H1 (cell line): ENCODE data around the gene SANBR. TPM values are rescaled to one million over a fixed set of nuclear protein-coding genes. Genes with fewer than 3 reads are reported as not detected.
A peak's percentile ranks its signal among the peaks of the same experiment; 100 is the strongest.

ENCODE experiments used
- CTCF ChIA-PET: fragments of 300-600 bp; sonication (Branson Sonifier 250); formaldehyde crosslinking; loops from one replicate; lab custom pipeline; 2021; ENCODE audit not compliant: partially characterized antibody; lab: Charles Lee
- POLR2A ChIA-PET: fragments of 300-600 bp; sonication (Branson Sonifier 250); formaldehyde crosslinking; loops from one replicate; lab custom pipeline; 2021; ENCODE audit warnings: inconsistent platforms; ENCODE audit not compliant: partially characterized antibody; lab: Charles Lee
- DNase-seq, 2 experiments: peaks; one replicate each; pipeline versions ENCODE4 v3.0.0 to v3.0.0-alpha.2; 2010 to 2022; ENCODE audit warnings: low spot score in 2 of 2, low read depth in 1 of 2, mixed read lengths in 1 of 2
- FAIRE-seq: peaks from 2 replicates; lab custom pipeline; 2011; peaks lifted over from hg19 to GRCh38; lab: Jason Lieb, UNC
- H2AFZ ChIP-seq: 2 replicates; pipeline ENCODE4 v1.8.1; 2012; ENCODE audit warnings: low read length, inconsistent platforms
- H2AK5ac ChIP-seq: 2 replicates; pipeline ENCODE4 v1.6.1; 2013; ENCODE audit warnings: low read depth, low read length
- H2BK120ac ChIP-seq: replicated peaks from 2 replicates; pipeline ENCODE3; 2013; ENCODE audit warnings: low read depth, low read length, inconsistent platforms
- H2BK12ac ChIP-seq: 2 replicates; pipeline ENCODE4 v1.6.1; 2013; ENCODE audit warnings: low read depth, low read length
- H2BK15ac ChIP-seq: 2 replicates; pipeline ENCODE4 v1.6.1; 2013; ENCODE audit warnings: low read length
- H2BK20ac ChIP-seq: 2 replicates; pipeline ENCODE4 v1.6.1; 2013; ENCODE audit warnings: low read length
- H2BK5ac ChIP-seq: 2 replicates; pipeline ENCODE4 v1.6.1; 2013; ENCODE audit warnings: low read depth, low read length
- H3K14ac ChIP-seq: 2 replicates; pipeline ENCODE4 v1.6.1; 2013; ENCODE audit warnings: inconsistent platforms; ENCODE audit not compliant: insufficient read length
- H3K18ac ChIP-seq: 2 replicates; pipeline ENCODE4 v1.6.1; 2013; ENCODE audit warnings: low read length; ENCODE audit errors: extremely low read depth
- H3K23ac ChIP-seq: 2 replicates; pipeline ENCODE4 v1.6.1; 2013; ENCODE audit warnings: inconsistent platforms; ENCODE audit not compliant: insufficient read length
- H3K23me2 ChIP-seq: 2 replicates; pipeline ENCODE4 v1.6.1; 2013; ENCODE audit warnings: low read depth, low read length
- H3K27ac ChIP-seq: 2 replicates; pipeline ENCODE4 v1.6.1; 2011; ENCODE audit warnings: low read depth, low read length, inconsistent platforms
- H3K27me3 ChIP-seq, 4 experiments: replicated peaks in 1 of 4; 1 replicate in 1 of 4; 2 replicates in 3 of 4; pipeline versions ENCODE4 v1.6.1 to v1.8.1; 2011 to 2013; ENCODE audit warnings: low read length in 3 of 4, mild to moderate bottlenecking in 3 of 4, inconsistent platforms in 2 of 4, mixed read lengths in 2 of 4, moderate library complexity in 1 of 4; ENCODE audit not compliant: control insufficient read depth in 3 of 4, insufficient read depth in 3 of 4; ENCODE audit errors: extremely low read depth in 1 of 4
- H3K36me3 ChIP-seq, 4 experiments: 2 replicates each; pipeline versions ENCODE4 v1.6.1 to v1.8.1; 2011 to 2013; ENCODE audit warnings: mild to moderate bottlenecking in 4 of 4, low read length in 3 of 4, moderate library complexity in 2 of 4, control low read depth in 1 of 4, inconsistent platforms in 1 of 4; ENCODE audit not compliant: insufficient read depth in 4 of 4, control insufficient read depth in 2 of 4
- H3K4ac ChIP-seq: replicated peaks from 2 replicates; pipeline ENCODE3; 2013; ENCODE audit warnings: low read length, low read depth, mixed read lengths, inconsistent platforms; ENCODE audit not compliant: insufficient read length
- H3K4me1 ChIP-seq, 4 experiments: replicated peaks in 1 of 4; 1 replicate in 1 of 4; 2 replicates in 3 of 4; pipeline versions ENCODE4 v1.6.1 to v1.8.1; 2011 to 2013; ENCODE audit warnings: low read length in 3 of 4, inconsistent platforms in 2 of 4, mixed read lengths in 1 of 4; ENCODE audit not compliant: insufficient read depth in 4 of 4, control insufficient read depth in 3 of 4
- H3K4me2 ChIP-seq, 2 experiments: 2 replicates each; pipeline versions ENCODE4 v1.6.1 to v1.8.1; 2011 to 2013; ENCODE audit warnings: low read depth in 2 of 2, low read length in 2 of 2, control low read depth in 1 of 2, inconsistent platforms in 1 of 2, mild to moderate bottlenecking in 1 of 2; ENCODE audit not compliant: insufficient read depth in 1 of 2
- H3K4me3 ChIP-seq, 4 experiments: fragments of 200-600, 300-600 bp in 1 of 4; sonication (generic), shearing (Covaris generic), sonication (Bioruptor Twin) in 1 of 4; 2 replicates each; pipeline versions ENCODE4 v1.5.1 to v1.8.1; 2011 to 2016; ENCODE audit warnings: low read length in 4 of 4, low read depth in 3 of 4, control low read depth in 2 of 4, inconsistent platforms in 2 of 4, mild to moderate bottlenecking in 2 of 4, mixed read lengths in 1 of 4, moderate library complexity in 1 of 4; ENCODE audit not compliant: insufficient read depth in 2 of 4; ENCODE audit errors: extremely low read depth in 1 of 4
- H3K56ac ChIP-seq: replicated peaks from 2 replicates; pipeline ENCODE3; 2013; ENCODE audit warnings: low read depth, mild to moderate bottlenecking, mixed read lengths, low read length, inconsistent platforms; ENCODE audit not compliant: insufficient read length
- H3K79me1 ChIP-seq: 2 replicates; pipeline ENCODE4 v1.6.1; 2013; ENCODE audit warnings: low read depth, low read length, control low read depth
- H3K79me2 ChIP-seq, 2 experiments: 2 replicates each; pipeline versions ENCODE4 v1.6.1 to v1.8.1; 2012 to 2013; ENCODE audit warnings: low read length in 2 of 2, mild to moderate bottlenecking in 2 of 2, inconsistent platforms in 1 of 2; ENCODE audit not compliant: insufficient read depth in 2 of 2, control insufficient read depth in 1 of 2
- H3K9ac ChIP-seq, 4 experiments: replicated peaks in 1 of 4; 1 replicate in 1 of 4; 2 replicates in 3 of 4; pipeline versions ENCODE4 v1.6.1 to v1.8.1; 2011 to 2013; ENCODE audit warnings: low read depth in 3 of 4, low read length in 3 of 4, control low read depth in 2 of 4, mild to moderate bottlenecking in 2 of 4, moderate library complexity in 2 of 4, inconsistent platforms in 1 of 4; ENCODE audit errors: extremely low read depth in 1 of 4
- H3K9me3 ChIP-seq, 2 experiments: 2 replicates each; pipeline versions ENCODE4 v1.6.1 to v1.8.1; 2012 to 2013; ENCODE audit warnings: mild to moderate bottlenecking in 2 of 2, moderate library complexity in 2 of 2, control low read depth in 1 of 2, inconsistent platforms in 1 of 2, low read depth in 1 of 2, low read length in 1 of 2, mixed read lengths in 1 of 2; ENCODE audit not compliant: insufficient read depth in 2 of 2
- H4K20me1 ChIP-seq, 2 experiments: replicated peaks in 1 of 2; 2 replicates each; pipeline versions ENCODE3 to v1.8.1; 2011 to 2013; ENCODE audit warnings: inconsistent platforms in 2 of 2, low read length in 2 of 2, mild to moderate bottlenecking in 1 of 2; ENCODE audit not compliant: insufficient read depth in 2 of 2, control insufficient read depth in 1 of 2
- H4K5ac ChIP-seq: 2 replicates; pipeline ENCODE4 v1.6.1; 2013; ENCODE audit warnings: low read length, low read depth, mixed read lengths, inconsistent platforms; ENCODE audit not compliant: insufficient read length
- H4K8ac ChIP-seq: 2 replicates; pipeline ENCODE4 v1.8.0; 2013; ENCODE audit warnings: mild to moderate bottlenecking, moderate library complexity, low read length, inconsistent platforms; ENCODE audit not compliant: insufficient read depth; ENCODE audit errors: extremely low read depth
- H4K91ac ChIP-seq: replicated peaks from 2 replicates; pipeline ENCODE3; 2013; ENCODE audit warnings: low read length, mixed read lengths, inconsistent platforms; ENCODE audit not compliant: insufficient read length
- EP300 ChIP-seq, 2 experiments: IDR thresholded peaks; 1 replicate in 1 of 2; 2 replicates in 1 of 2; pipeline ENCODE4 v1.6.1; 2011 to 2012; ENCODE audit warnings: low read depth in 2 of 2, low read length in 2 of 2, mild to moderate bottlenecking in 2 of 2, borderline replicate concordance in 1 of 2, inconsistent platforms in 1 of 2, moderate library complexity in 1 of 2
- EZH2 ChIP-seq: fragments of 200-600 bp; sonication (generic); IDR thresholded peaks from 2 replicates; pipeline ENCODE4 v1.7.1; 2012; ENCODE audit warnings: low read depth, mild to moderate bottlenecking, moderate library complexity, low read length, inconsistent platforms; ENCODE audit not compliant: severe bottlenecking
- POLR2AphosphoS5 ChIP-seq: IDR thresholded peaks from 2 replicates; pipeline ENCODE4 v1.6.1; 2011; ENCODE audit warnings: low read depth, low read length
- SP2 ChIP-seq: IDR thresholded peaks from 2 replicates; pipeline ENCODE4 v1.6.1; 2012; ENCODE audit warnings: mild to moderate bottlenecking, low read length, inconsistent platforms
- TBP ChIP-seq: IDR thresholded peaks from 2 replicates; pipeline ENCODE4 v1.6.1; 2011; ENCODE audit warnings: low read depth, low read length, improper control_type of control experiment
- YY1 ChIP-seq: IDR thresholded peaks from 2 replicates; pipeline ENCODE4 v1.6.1; 2011; ENCODE audit warnings: low read depth, mild to moderate bottlenecking, low read length
- WGBS, 2 experiments: shearing (Covaris generic) in 1 of 2; methylation state at CpG; one replicate each; pipeline versions ENCODE4 v1.1.6 to v1.1.7; 2013 to 2015; ENCODE audit warnings: low lambda C conversion rate in 2 of 2, mixed read lengths in 2 of 2, inconsistent platforms in 1 of 2, low coverage in 1 of 2, missing lambda C conversion rate in 1 of 2; ENCODE audit not compliant: insufficient replicate concordance in 2 of 2, insufficient coverage in 1 of 2, insufficient read length in 1 of 2; ENCODE audit errors: extremely low coverage in 1 of 2, missing lambda C conversion rate in 1 of 2; 5-methylcytosine and 5-hydroxymethylcytosine counted together
- polyA plus RNA-seq, 7 experiments: library from polyadenylated mRNA; depleted of rRNA in 3 of 7; stranded (reverse) in 5 of 7; unstranded in 2 of 7; fragments of >200 nt in 5 of 7; fragments of 200-250 nt in 2 of 7; gene quantifications; 1 replicate in 5 of 7; 2 replicates in 1 of 7; 4 replicates in 1 of 7; pipeline versions ENCODE4 v1.2.1 to v1.2.3, GENCODE V29; 2011 to 2013; ENCODE audit warnings: missing spikeins in 2 of 7, mixed read lengths in 2 of 7
- total RNA-seq: library from RNA; stranded (reverse); fragmentation: NEBNext Ultra II Directional; extraction: Animal tissue kit (Norgen Biotek cat#: 25700); gene quantifications from 2 replicates; pipeline ENCODE4 v1.2.1, GENCODE V29; 2021
- TF ChIP-seq, protein P1 (sequence below): IDR thresholded peaks from 2 replicates; pipeline ENCODE4 v1.6.1; 2012; ENCODE audit warnings: inconsistent platforms
- TF ChIP-seq, protein P2 (sequence below): IDR thresholded peaks from 2 replicates; pipeline ENCODE4 v1.6.1; 2012; ENCODE audit warnings: inconsistent platforms

The SANBR gene
- total and polyA plus RNA-seq, 2 of the 8 experiments (the other 6 are each of a cell fraction or from before 2014, with no cell fraction given): 3.4 to 12.1 TPM

DNA sequence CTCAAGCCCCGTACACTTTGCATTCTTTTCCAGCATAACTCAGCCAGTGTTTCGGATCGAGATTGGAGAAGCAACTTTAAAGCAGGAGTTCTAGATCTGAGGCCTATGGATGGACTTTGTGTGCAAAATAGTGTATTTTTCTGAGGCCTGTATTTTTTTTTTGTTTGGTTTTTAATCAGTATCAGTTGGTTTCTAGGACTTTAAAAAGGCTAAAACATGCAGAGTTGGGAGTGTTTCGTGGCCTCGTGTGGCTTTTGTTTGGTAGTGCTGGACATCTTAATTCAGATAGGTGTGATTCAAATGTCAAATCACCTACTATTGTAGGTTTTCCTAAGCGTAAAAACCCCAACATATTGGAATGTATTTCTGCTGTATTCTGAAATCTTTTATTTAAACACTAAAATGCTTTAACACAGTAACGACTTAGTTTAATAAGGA, 47.3 kb upstream of the SANBR start:
- 3% methylated on average over 7 of the region's 7 CpGs; no CpG with 5 or more reads in 1 of the 2 experiments for WGBS, 2 experiments
- H3K4ac ChIP-seq: no peak overlapping the region
- H3K27ac ChIP-seq: peak overlapping the region; percentile 37
- H2BK20ac ChIP-seq: no peak overlapping the region
- no peaks in the 10 kb centered on the region for H3K9me3 ChIP-seq
- H3K18ac ChIP-seq: no peak overlapping the region
- H3K14ac ChIP-seq: no peak overlapping the region
- H3K27me3 ChIP-seq: no peaks in the 10 kb centered on the region
- H4K8ac ChIP-seq: no peak overlapping the region
- peaks cover 0 to 44% of the 10 kb centered on the region in 2 experiments; a peak in 2 of 4 replicates for H3K79me2 ChIP-seq
- no peak overlapping the region for H2BK120ac ChIP-seq
- no peak overlapping the region for H3K56ac ChIP-seq
- peaks cover 3% of the 10 kb centered on the region; the same call in 1 of the 2 replicates for H3K23me2 ChIP-seq
- no peak overlapping the region for H2AK5ac ChIP-seq
- H2BK15ac ChIP-seq: no peak overlapping the region
- H3K23ac ChIP-seq: no peak overlapping the region
- no peak overlapping the region for H4K91ac ChIP-seq
- peak overlapping the region; percentile 65 to 74 for H3K4me2 ChIP-seq
- no peak overlapping the region for H4K5ac ChIP-seq
- peaks cover 4% of the 10 kb centered on the region for H3K79me1 ChIP-seq
- no peak overlapping the region for H2BK12ac ChIP-seq
- no peak overlapping the region for H2BK5ac ChIP-seq
- 0 out of 8 replicates have a peak, but pooled peaks cover 0 to 4% (median 0%) of the 10 kb centered on the region in 4 experiments for H3K36me3 ChIP-seq
- ChIA-PET CTCF (no interaction called here), POLR2A (interaction anchor here (0.7 to 1.5 kb wide), 5 partner anchors 13 to 262 kb away, joined by 3 to 8 read pairs (median 3); partner anchors contain the start of gene PAPOLG)
- no peak overlapping the region; the same call in 1 of the 2 replicates for H2AFZ ChIP-seq
- H3K4me3 ChIP-seq: peak overlapping the region; percentile 76 to 100 (median 90)
- H4K20me1 ChIP-seq: no peaks in the 10 kb centered on the region
- FAIRE-seq: no peak
- DNase-seq: no peak
- peaks cover 0 to 3% (median 0%) of the 10 kb centered on the region in 4 experiments; a peak in 1 of 7 replicates for H3K4me1 ChIP-seq
- peak overlapping the region; percentile 73 to 92 (median 85) for H3K9ac ChIP-seq
- TF ChIP-seq TBP (no peak), YY1 (no peak), POLR2AphosphoS5 (no peak), EP300 (IDR thresholded peaks at IDR 0.05; ENCODE audit: borderline replicate concordance in 1 of 2, low read depth in 2 of 2, low read length in 2 of 2) (no peak), EZH2 (no peak), SP2 (no peak)
- TF ChIP-seq, protein P1, sequence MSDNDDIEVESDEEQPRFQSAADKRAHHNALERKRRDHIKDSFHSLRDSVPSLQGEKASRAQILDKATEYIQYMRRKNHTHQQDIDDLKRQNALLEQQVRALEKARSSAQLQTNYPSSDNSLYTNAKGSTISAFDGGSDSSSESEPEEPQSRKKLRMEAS: no peak
- TF ChIP-seq, protein P2, sequence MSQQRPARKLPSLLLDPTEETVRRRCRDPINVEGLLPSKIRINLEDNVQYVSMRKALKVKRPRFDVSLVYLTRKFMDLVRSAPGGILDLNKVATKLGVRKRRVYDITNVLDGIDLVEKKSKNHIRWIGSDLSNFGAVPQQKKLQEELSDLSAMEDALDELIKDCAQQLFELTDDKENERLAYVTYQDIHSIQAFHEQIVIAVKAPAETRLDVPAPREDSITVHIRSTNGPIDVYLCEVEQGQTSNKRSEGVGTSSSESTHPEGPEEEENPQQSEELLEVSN: no peak
